Mesenchymal stem cell (in vitro differentiated cells and primary cell): Measurements from ENCODE around the gene MVD.

Source experiments
- DNase-seq: peaks from one replicate; pipeline ENCODE4 v3.0.0-alpha.2; 2013
- H2AFZ ChIP-seq: one replicate; pipeline ENCODE4 v1.6.1; 2013; ENCODE audit warnings: low read depth, mild to moderate bottlenecking, control low read depth, inconsistent platforms, low read length, moderate library complexity
- H2AK5ac ChIP-seq: 2 replicates; pipeline ENCODE4 v1.6.1; 2013; ENCODE audit warnings: low read length, moderate library complexity, mild to moderate bottlenecking, inconsistent platforms; ENCODE audit not compliant: severe bottlenecking
- H2BK120ac ChIP-seq: one replicate; pipeline ENCODE4 v1.6.1; 2013; ENCODE audit warnings: low read depth, mild to moderate bottlenecking, inconsistent platforms, low read length, moderate library complexity
- H2BK12ac ChIP-seq, 2 experiments: one replicate each; pipeline ENCODE4 v1.6.1; 2013; ENCODE audit warnings: inconsistent platforms in 2 of 2, low read length in 2 of 2, mild to moderate bottlenecking in 2 of 2, moderate library complexity in 2 of 2, control low read depth in 1 of 2
- H2BK15ac ChIP-seq: one replicate; pipeline ENCODE4 v1.6.1; 2013; ENCODE audit warnings: mild to moderate bottlenecking, low read depth, inconsistent platforms; ENCODE audit not compliant: poor library complexity, severe bottlenecking
- H2BK5ac ChIP-seq: 2 replicates; pipeline ENCODE4 v1.6.1; 2013; ENCODE audit warnings: low read depth, mild to moderate bottlenecking, low read length, control low read depth, inconsistent platforms; ENCODE audit not compliant: poor library complexity, severe bottlenecking
- H3K14ac ChIP-seq, 2 experiments: one replicate each; pipeline ENCODE4 v1.6.1; 2013; ENCODE audit warnings: inconsistent platforms in 2 of 2, low read length in 2 of 2, control low read depth in 1 of 2, mild to moderate bottlenecking in 1 of 2, moderate library complexity in 1 of 2
- H3K18ac ChIP-seq, 2 experiments: one replicate each; pipeline ENCODE4 v1.6.1; 2013; ENCODE audit warnings: inconsistent platforms in 2 of 2, low read length in 2 of 2, control low read depth in 1 of 2, low read depth in 1 of 2, mild to moderate bottlenecking in 1 of 2
- H3K23ac ChIP-seq, 2 experiments: one replicate each; pipeline ENCODE4 v1.6.1; 2013; ENCODE audit warnings: inconsistent platforms in 2 of 2, low read length in 2 of 2, mild to moderate bottlenecking in 2 of 2, moderate library complexity in 2 of 2, control low read depth in 1 of 2
- H3K27ac ChIP-seq: 2 replicates; pipeline ENCODE4 v1.5.1; 2013; ENCODE audit warnings: mild to moderate bottlenecking, moderate library complexity, low read length, control low read depth, inconsistent platforms; ENCODE audit not compliant: poor library complexity, severe bottlenecking
- H3K27me3 ChIP-seq, 2 experiments: 2 replicates each; pipeline versions ENCODE4 v1.6.1 to v1.7.0; 2013; ENCODE audit warnings: low read length in 2 of 2, mild to moderate bottlenecking in 2 of 2, moderate library complexity in 2 of 2, control low read depth in 1 of 2, inconsistent platforms in 1 of 2; ENCODE audit not compliant: control insufficient read depth in 1 of 2, insufficient read depth in 1 of 2
- H3K36me3 ChIP-seq, 2 experiments: 2 replicates each; pipeline versions ENCODE4 v1.6.1 to v1.7.0; 2013; ENCODE audit warnings: low read length in 2 of 2, control low read depth in 1 of 2, inconsistent platforms in 1 of 2, low read depth in 1 of 2, mild to moderate bottlenecking in 1 of 2; ENCODE audit not compliant: insufficient read depth in 2 of 2, control insufficient read depth in 1 of 2
- H3K4ac ChIP-seq, 2 experiments: one replicate each; pipeline ENCODE4 v1.6.1; 2013; ENCODE audit warnings: inconsistent platforms in 2 of 2, low read length in 2 of 2, mild to moderate bottlenecking in 2 of 2, moderate library complexity in 2 of 2, control low read depth in 1 of 2, low read depth in 1 of 2
- H3K4me1 ChIP-seq: 2 replicates; pipeline ENCODE4 v1.6.1; 2013; ENCODE audit warnings: low read depth, low read length, control low read depth; ENCODE audit not compliant: control insufficient read depth, insufficient read depth
- H3K4me2 ChIP-seq: 2 replicates; pipeline ENCODE4 v1.6.1; 2013; ENCODE audit warnings: low read length, mild to moderate bottlenecking, inconsistent platforms; ENCODE audit not compliant: poor library complexity, severe bottlenecking
- H3K4me3 ChIP-seq, 2 experiments: 2 replicates each; pipeline versions ENCODE4 v1.5.1 to v1.7.0; 2013; ENCODE audit warnings: low read length in 2 of 2, mild to moderate bottlenecking in 2 of 2, control low read depth in 1 of 2, low read depth in 1 of 2; ENCODE audit not compliant: insufficient read depth in 1 of 2
- H3K79me1 ChIP-seq: replicated peaks from 2 replicates; pipeline ENCODE4 v1.6.1; 2013; ENCODE audit warnings: mild to moderate bottlenecking, control low read depth, low read length, inconsistent platforms; ENCODE audit not compliant: poor library complexity, severe bottlenecking
- H3K9ac ChIP-seq: 2 replicates; pipeline ENCODE4 v1.7.0; 2013; ENCODE audit warnings: mild to moderate bottlenecking, low read length, moderate library complexity
- H3K9me3 ChIP-seq: 2 replicates; pipeline ENCODE4 v1.7.0; 2013; ENCODE audit warnings: mild to moderate bottlenecking, low read length; ENCODE audit not compliant: control insufficient read depth
- H4K8ac ChIP-seq: one replicate; pipeline ENCODE4 v1.6.1; 2013; ENCODE audit warnings: inconsistent platforms, mild to moderate bottlenecking, low read length, moderate library complexity
- H4K91ac ChIP-seq: one replicate; pipeline ENCODE4 v1.6.1; 2013; ENCODE audit warnings: mild to moderate bottlenecking, low read length, inconsistent platforms
- WGBS: methylation state at CpG from one replicate; pipeline ENCODE4 v1.1.7; 2013; ENCODE audit warnings: mixed read lengths; 5-methylcytosine and 5-hydroxymethylcytosine counted together

MVD gene

GRCh38 chr16:88616320-88616719, 46.6 kb downstream of the MVD start:
- Histone ChIP-seq H3K79me1 (peaks cover 57% of the 10 kb centered on the region), H3K4me2 (no peak overlapping the region), H3K14ac (no peak overlapping the region), H2BK5ac (no peak overlapping the region), H3K36me3 (peaks cover 41 to 74% of the 10 kb centered on the region in 2 experiments), H4K8ac (no peak overlapping the region), H2BK120ac (no peak overlapping the region), H3K4ac (no peak overlapping the region), H3K9ac (no peak overlapping the region), H4K91ac (no peak overlapping the region), H2AFZ (no peak overlapping the region), H3K9me3 (no peaks in the 10 kb centered on the region), H3K27me3 (no peaks in the 10 kb centered on the region), H3K4me1 (peaks cover 18% of the 10 kb centered on the region), H3K27ac (no peak overlapping the region), H2BK15ac (no peak overlapping the region), H3K23ac (no peak overlapping the region), H2AK5ac (no peak overlapping the region), H3K4me3 (no peak overlapping the region), H3K18ac (no peak overlapping the region), H2BK12ac (no peak overlapping the region)
- 95% methylated on average over 13 of the region's 13 CpGs for WGBS
- no peak for DNase-seq

- no peak for DNase-seq
- no peaks in the 10 kb centered on the region for H3K27me3 ChIP-seq
- no peak overlapping the region for H3K4ac ChIP-seq
- no peak overlapping the region for H3K4me2 ChIP-seq
- no peak overlapping the region for H2BK5ac ChIP-seq
- H3K23ac ChIP-seq: no peak overlapping the region
- H2BK120ac ChIP-seq: no peak overlapping the region
- H3K36me3 ChIP-seq: peaks cover 51 to 83% of the 10 kb centered on the region in 2 experiments
- 96% methylated on average over 19 of the region's 19 CpGs for WGBS
- H2AK5ac ChIP-seq: no peak overlapping the region
- no peak overlapping the region for H2BK15ac ChIP-seq
- no peak overlapping the region for H4K8ac ChIP-seq
- H3K27ac ChIP-seq: no peak overlapping the region
- no peak overlapping the region for H4K91ac ChIP-seq
- H2BK12ac ChIP-seq: no peak overlapping the region
- H3K4me3 ChIP-seq: no peak overlapping the region
- peaks cover 14% of the 10 kb centered on the region for H3K4me1 ChIP-seq
- H3K79me1 ChIP-seq: peaks cover 62% of the 10 kb centered on the region
- H3K18ac ChIP-seq: no peak overlapping the region
- no peak overlapping the region for H2AFZ ChIP-seq
- H3K14ac ChIP-seq: no peak overlapping the region
- H3K9ac ChIP-seq: no peak overlapping the region
- no peaks in the 10 kb centered on the region for H3K9me3 ChIP-seq
Observed at GRCh38 chr16:88614818-88615580, 47.9 kb downstream of the MVD start.

- Histone ChIP-seq H3K4me3 (no peak overlapping the region), H3K4me2 (no peak overlapping the region), H3K9me3 (no peaks in the 10 kb centered on the region), H3K23ac (no peak overlapping the region), H2AFZ (no peak overlapping the region), H3K14ac (no peak overlapping the region), H3K27ac (no peak overlapping the region), H2AK5ac (no peak overlapping the region), H3K27me3 (no peaks in the 10 kb centered on the region), H3K36me3 (peaks cover 52 to 79% of the 10 kb centered on the region in 2 experiments), H3K18ac (no peak overlapping the region), H3K4ac (no peak overlapping the region), H3K4me1 (peaks cover 12% of the 10 kb centered on the region), H2BK5ac (no peak overlapping the region), H2BK12ac (no peak overlapping the region), H2BK15ac (no peak overlapping the region), H4K91ac (no peak overlapping the region), H2BK120ac (no peak overlapping the region), H4K8ac (no peak overlapping the region), H3K79me1 (peaks cover 61% of the 10 kb centered on the region), H3K9ac (no peak overlapping the region)
- WGBS: 86% methylated on average over 19 of the region's 19 CpGs
- peak; percentile 34 for DNase-seq
Observed at GRCh38 chr16:88613911-88614817, 48.7 kb downstream of the MVD start.

DNA sequence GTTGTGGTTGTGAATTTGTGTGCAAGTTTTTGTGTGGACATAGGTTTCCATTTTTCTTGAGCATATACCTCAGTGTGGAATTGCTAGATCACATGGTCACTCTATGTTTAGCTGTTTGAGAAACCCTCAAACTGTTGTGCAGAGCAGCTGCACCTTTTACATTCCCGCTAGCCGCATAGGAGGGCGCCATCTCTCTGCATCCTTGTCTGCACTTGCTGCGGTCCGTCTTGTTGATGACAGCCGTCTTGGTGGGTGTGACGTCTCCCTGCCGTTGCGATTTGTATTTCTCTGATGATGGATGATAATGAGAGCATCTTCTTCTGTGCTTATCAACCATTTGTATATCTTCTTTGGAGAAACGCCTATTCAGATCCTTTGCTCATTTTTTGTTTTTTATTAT, 49.6 kb downstream of the MVD start:
- DNase-seq: no peak
- Histone ChIP-seq H3K4me1 (peaks cover 4% of the 10 kb centered on the region), H3K23ac (no peak overlapping the region), H3K4me2 (no peak overlapping the region), H2AFZ (no peak overlapping the region), H2BK5ac (no peak overlapping the region), H4K91ac (no peak overlapping the region), H4K8ac (no peak overlapping the region), H3K14ac (no peak overlapping the region), H3K4ac (no peak overlapping the region), H2BK120ac (no peak overlapping the region), H2BK12ac (no peak overlapping the region), H2AK5ac (no peak overlapping the region), H3K27me3 (no peaks in the 10 kb centered on the region), H3K18ac (no peak overlapping the region), H3K36me3 (peaks cover 55 to 70% of the 10 kb centered on the region in 2 experiments), H3K4me3 (no peak overlapping the region), H3K27ac (no peak overlapping the region), H2BK15ac (no peak overlapping the region), H3K9me3 (no peaks in the 10 kb centered on the region), H3K79me1 (peaks cover 59% of the 10 kb centered on the region), H3K9ac (no peak overlapping the region)
- WGBS: 97% methylated on average over 10 of the region's 10 CpGs
